Activated CD4-positive, alpha-beta T cell treated with anti-CD3 and anti-CD28 coated beads, Interleukin-2, amount 10 ng/mL, durations not matched to agents 7 days and 5 days (primary cell): Measurements from ENCODE around the gene ROR2. TPM values are rescaled to one million over a fixed set of nuclear protein-coding genes. Genes with fewer than 3 reads are reported as not detected.
"Not testable (repeated sequence)": the region's sequence is repeated elsewhere in the genome, so short reads cannot be mapped to it uniquely, and the experiment has no call there.

ENCODE experiments used
- CTCF ChIA-PET: fragments of 350-600 bp; sonication (Branson Sonifier 250); formaldehyde crosslinking; loops from one replicate; lab custom pipeline; 2021; ENCODE audit warnings: antibody characterized with exemption; lab: Charles Lee
- POLR2A ChIA-PET: fragments of 350-600 bp; sonication (Branson Sonifier 250); formaldehyde crosslinking; loops from one replicate; lab custom pipeline; 2021; ENCODE audit warnings: antibody characterized with exemption; lab: Charles Lee
- DNase-seq: peaks from one replicate; pipeline ENCODE4 v3.0.0-alpha.2; 2020
- H3K27ac Mint-ChIP-seq: one replicate; pipeline ENCODE4 v1.8.0; 2021; ENCODE audit warnings: mild to moderate bottlenecking, moderate library complexity, mixed read lengths
- H3K27me3 Mint-ChIP-seq: one replicate; pipeline ENCODE4 v1.8.0; 2021; ENCODE audit warnings: mixed read lengths
- H3K36me3 Mint-ChIP-seq: one replicate; pipeline ENCODE4 v1.8.0; 2021; ENCODE audit warnings: low read depth, mixed read lengths
- H3K4me1 Mint-ChIP-seq: one replicate; pipeline ENCODE4 v1.8.0; 2021; ENCODE audit warnings: mixed read lengths
- H3K4me3 Mint-ChIP-seq: one replicate; pipeline ENCODE4 v1.8.0; 2021; ENCODE audit warnings: mild to moderate bottlenecking, moderate library complexity, mixed read lengths
- H3K9me3 Mint-ChIP-seq: one replicate; pipeline ENCODE4 v1.8.0; 2021; ENCODE audit warnings: mixed read lengths
- total RNA-seq, 2 experiments: library from RNA; stranded (reverse); gene quantifications; one replicate each; pipeline ENCODE4 v1.2.3, GENCODE V29; 2021

The ROR2 gene
- total RNA-seq, 2 experiments from 2014 or later = 0.48 to 0.55 TPM

- POLR2A ChIA-PET, H3K36me3 Mint-ChIP-seq, DNase-seq, CTCF ChIA-PET, H3K27ac Mint-ChIP-seq, H3K4me1 Mint-ChIP-seq, H3K4me3 Mint-ChIP-seq, H3K9me3 Mint-ChIP-seq: not testable (repeated sequence)
- peaks cover 30% of the 10 kb centered on the region for H3K27me3 Mint-ChIP-seq
Measured at GRCh38 chr9:91634832-91635231, 315.2 kb downstream of the ROR2 start.

DNA sequence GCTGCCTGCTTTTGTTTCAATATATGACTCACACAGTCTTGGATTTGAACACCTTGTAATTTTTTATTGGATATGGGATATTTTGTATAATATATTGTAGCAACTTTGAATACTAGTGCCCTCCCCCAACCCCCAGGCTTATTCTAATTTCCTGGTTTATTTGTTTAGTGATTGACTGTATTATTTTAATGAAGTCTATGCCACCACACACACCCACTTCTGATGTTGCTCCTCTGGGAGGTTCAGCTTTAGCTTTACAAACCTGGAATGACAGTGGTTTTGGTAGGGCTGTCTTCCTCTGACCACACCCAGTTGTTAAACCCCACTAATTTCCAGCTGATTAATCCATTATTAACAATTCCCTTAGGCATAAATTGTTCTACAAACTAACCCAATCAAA, 320.3 kb downstream of the ROR2 start:
- CTCF ChIA-PET = interaction anchor here (0.6 kb wide), 1 partner anchor 107 kb away, joined by 3 read pairs; no protein-coding TSS in a partner anchor
- POLR2A ChIA-PET = no interaction called here
- no peaks in the 10 kb centered on the region for H3K36me3 Mint-ChIP-seq
- peaks cover 5% of the 10 kb centered on the region for H3K9me3 Mint-ChIP-seq
- peaks cover 41% of the 10 kb centered on the region for H3K27me3 Mint-ChIP-seq
- H3K4me1 Mint-ChIP-seq = no peaks in the 10 kb centered on the region
- no peak overlapping the region for H3K27ac Mint-ChIP-seq
- no peak overlapping the region for H3K4me3 Mint-ChIP-seq
- no peak for DNase-seq

GRCh38 chr9:91628892-91629291, 321.1 kb downstream of the ROR2 start:
- H3K36me3 Mint-ChIP-seq = no peaks in the 10 kb centered on the region
- H3K4me3 Mint-ChIP-seq = no peak overlapping the region
- peaks cover 5% of the 10 kb centered on the region for H3K9me3 Mint-ChIP-seq
- no peak for DNase-seq
- CTCF ChIA-PET = no interaction called here
- H3K27me3 Mint-ChIP-seq = peaks cover 42% of the 10 kb centered on the region
- POLR2A ChIA-PET = no interaction called here
- no peak overlapping the region for H3K27ac Mint-ChIP-seq
- H3K4me1 Mint-ChIP-seq = no peaks in the 10 kb centered on the region

- ChIA-PET POLR2A (no interaction called here), CTCF (no interaction called here)
- DNase-seq = no peak
- peaks cover 52% of the 10 kb centered on the region for H3K27me3 Mint-ChIP-seq
- peaks cover 4% of the 10 kb centered on the region for H3K4me1 Mint-ChIP-seq
- H3K36me3 Mint-ChIP-seq = no peaks in the 10 kb centered on the region
- H3K27ac Mint-ChIP-seq = no peak overlapping the region
- peaks cover 5% of the 10 kb centered on the region for H3K9me3 Mint-ChIP-seq
- H3K4me3 Mint-ChIP-seq = no peak overlapping the region
Measured at GRCh38 chr9:91625331-91625730, 324.7 kb downstream of the ROR2 start.

DNA sequence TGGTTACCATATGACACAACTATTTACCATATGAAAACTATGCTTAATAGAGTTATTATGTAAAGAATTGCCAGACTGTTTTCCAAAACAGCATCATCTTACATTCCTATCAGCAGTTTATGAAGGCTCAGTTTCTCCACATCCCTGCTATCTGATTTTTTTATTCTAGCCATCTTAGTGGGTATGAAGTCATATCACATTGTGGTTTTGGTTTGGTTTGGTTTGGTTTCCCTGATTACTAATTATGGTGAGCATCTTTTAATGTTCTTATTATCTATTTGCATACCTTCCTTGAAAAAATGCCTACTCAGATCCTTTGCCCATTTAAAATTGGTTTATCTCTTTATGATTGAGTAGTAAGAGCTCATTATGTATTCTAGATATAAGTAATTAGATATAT, 327.0 kb downstream of the ROR2 start:
- Mint-ChIP-seq H3K4me1 (peaks cover 4% of the 10 kb centered on the region), H3K36me3 (no peaks in the 10 kb centered on the region), H3K9me3 (no peaks in the 10 kb centered on the region), H3K27ac (no peak overlapping the region), H3K27me3 (peaks cover 50% of the 10 kb centered on the region), H3K4me3 (no peak overlapping the region)
- DNase-seq = no peak
- POLR2A ChIA-PET = no interaction called here
- CTCF ChIA-PET = no interaction called here

- H3K4me1 Mint-ChIP-seq, POLR2A ChIA-PET, H3K4me3 Mint-ChIP-seq, H3K9me3 Mint-ChIP-seq, H3K27ac Mint-ChIP-seq, H3K36me3 Mint-ChIP-seq, DNase-seq, CTCF ChIA-PET: not testable (repeated sequence)
- peaks cover 50% of the 10 kb centered on the region for H3K27me3 Mint-ChIP-seq
Measured at GRCh38 chr9:91622121-91622520, 327.9 kb downstream of the ROR2 start.

DNA sequence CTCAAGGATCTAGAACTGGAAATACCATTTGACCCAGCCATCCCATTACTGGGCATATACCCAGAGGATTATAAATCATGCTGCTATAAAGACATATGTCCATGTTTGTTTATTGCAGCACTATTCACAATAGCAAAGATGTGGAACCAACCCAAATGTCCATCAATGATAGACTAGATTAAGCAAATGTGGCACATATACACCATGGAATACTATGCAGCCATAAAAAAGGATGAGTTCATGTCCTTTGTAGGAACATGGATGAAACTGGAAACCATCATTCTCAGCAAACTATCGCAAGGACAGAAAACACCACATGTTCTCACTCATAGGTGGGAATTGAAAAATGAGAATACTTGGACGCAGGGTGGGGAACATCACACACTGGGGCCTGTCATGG, 336.0 kb downstream of the ROR2 start:
- POLR2A ChIA-PET, H3K27ac Mint-ChIP-seq, CTCF ChIA-PET, H3K9me3 Mint-ChIP-seq, DNase-seq, H3K36me3 Mint-ChIP-seq, H3K4me1 Mint-ChIP-seq, H3K4me3 Mint-ChIP-seq: not testable (repeated sequence)
- peaks cover 21% of the 10 kb centered on the region for H3K27me3 Mint-ChIP-seq

- Mint-ChIP-seq H3K4me1 (no peaks in the 10 kb centered on the region), H3K36me3 (no peaks in the 10 kb centered on the region), H3K9me3 (no peaks in the 10 kb centered on the region), H3K27ac (no peak overlapping the region), H3K27me3 (peaks cover 25% of the 10 kb centered on the region), H3K4me3 (no peak overlapping the region)
- DNase-seq = no peak
- POLR2A ChIA-PET = no interaction called here
- CTCF ChIA-PET = interaction anchor here (0.7 kb wide), 1 partner anchor 612 kb away, joined by 3 read pairs; no protein-coding TSS in a partner anchor
Measured at GRCh38 chr9:91611582-91611981, 338.4 kb downstream of the ROR2 start.

- no peak overlapping the region for H3K4me3 Mint-ChIP-seq
- H3K36me3 Mint-ChIP-seq = no peaks in the 10 kb centered on the region
- no peaks in the 10 kb centered on the region for H3K9me3 Mint-ChIP-seq
- H3K27ac Mint-ChIP-seq = no peak overlapping the region
- ChIA-PET POLR2A (no interaction called here), CTCF (interaction anchor here (1.1 kb wide), 1 partner anchor 76 kb away, joined by 3 read pairs; no protein-coding TSS in a partner anchor)
- H3K27me3 Mint-ChIP-seq = peaks cover 46% of the 10 kb centered on the region
- no peak for DNase-seq
- H3K4me1 Mint-ChIP-seq = no peaks in the 10 kb centered on the region
Measured at GRCh38 chr9:91606255-91606995, 343.6 kb downstream of the ROR2 start.

GRCh38 chr9:91604451-91605179, 345.4 kb downstream of the ROR2 start:
- Mint-ChIP-seq H3K4me1 (no peaks in the 10 kb centered on the region), H3K4me3 (no peak overlapping the region), H3K9me3 (no peaks in the 10 kb centered on the region), H3K36me3 (no peaks in the 10 kb centered on the region), H3K27me3 (peaks cover 41% of the 10 kb centered on the region), H3K27ac (no peak overlapping the region)
- no peak for DNase-seq
- POLR2A ChIA-PET = no interaction called here
- CTCF ChIA-PET = no interaction called here

DNA sequence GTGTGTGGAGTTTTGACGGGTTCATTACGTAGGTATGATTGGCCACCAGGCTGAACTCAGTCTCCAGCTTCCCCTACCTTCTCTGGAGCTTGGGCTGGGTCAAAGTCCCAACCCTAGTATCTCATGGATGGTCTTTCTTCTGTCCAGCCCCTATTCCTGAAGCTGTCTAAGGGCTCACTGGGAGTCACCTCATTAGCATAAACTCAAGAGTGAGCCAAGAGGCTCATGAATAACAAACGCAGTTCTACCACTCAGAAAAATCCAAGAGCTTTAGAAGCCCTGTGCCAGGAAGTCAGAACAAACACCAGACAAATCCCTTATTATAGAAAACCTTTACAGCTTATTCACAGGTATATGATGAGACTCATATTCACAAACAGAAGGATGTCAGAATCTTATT, 346.1 kb downstream of the ROR2 start:
- Mint-ChIP-seq H3K4me1 (no peaks in the 10 kb centered on the region), H3K27ac (no peak overlapping the region), H3K27me3 (peaks cover 41% of the 10 kb centered on the region), H3K4me3 (no peak overlapping the region), H3K36me3 (no peaks in the 10 kb centered on the region), H3K9me3 (no peaks in the 10 kb centered on the region)
- DNase-seq = no peak
- ChIA-PET CTCF (no interaction called here), POLR2A (no interaction called here)

DNA sequence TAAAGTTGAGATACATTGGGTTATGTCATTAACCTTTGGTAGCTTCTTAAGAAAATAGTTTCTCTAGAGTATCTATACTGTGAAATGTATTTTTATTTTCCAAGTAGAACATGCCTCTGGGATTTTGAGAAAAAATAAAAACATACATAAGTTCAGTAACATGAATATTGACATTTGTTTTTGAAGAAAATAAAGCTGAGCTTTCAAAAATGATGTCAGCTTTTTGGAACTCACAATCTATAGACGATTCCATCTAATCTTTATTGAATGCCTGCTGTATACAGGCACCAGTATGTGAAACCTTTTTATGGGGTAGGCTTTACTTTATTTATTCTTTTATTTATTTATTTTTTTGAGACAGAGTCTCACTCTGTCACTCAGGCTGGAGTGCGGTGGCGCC, 350.5 kb downstream of the ROR2 start:
- no peak overlapping the region for H3K4me3 Mint-ChIP-seq
- no peak overlapping the region for H3K27ac Mint-ChIP-seq
- H3K36me3 Mint-ChIP-seq = no peaks in the 10 kb centered on the region
- H3K27me3 Mint-ChIP-seq = peaks cover 18% of the 10 kb centered on the region
- no peaks in the 10 kb centered on the region for H3K4me1 Mint-ChIP-seq
- CTCF ChIA-PET = no interaction called here
- no peak for DNase-seq
- POLR2A ChIA-PET = no interaction called here
- no peaks in the 10 kb centered on the region for H3K9me3 Mint-ChIP-seq

- H3K27me3 Mint-ChIP-seq = peaks cover 6% of the 10 kb centered on the region
- CTCF ChIA-PET = interaction anchor here (0.7 kb wide), 1 partner anchor 129 kb away, joined by 3 read pairs; no protein-coding TSS in a partner anchor
- POLR2A ChIA-PET = no interaction called here
- H3K4me1 Mint-ChIP-seq = no peaks in the 10 kb centered on the region
- H3K9me3 Mint-ChIP-seq = no peaks in the 10 kb centered on the region
- no peak overlapping the region for H3K27ac Mint-ChIP-seq
- H3K36me3 Mint-ChIP-seq = no peaks in the 10 kb centered on the region
- no peak overlapping the region for H3K4me3 Mint-ChIP-seq
- DNase-seq = no peak
Measured at GRCh38 chr9:91591627-91592026, 358.4 kb downstream of the ROR2 start.
